ENCODE measurements around the gene TUBE1. TPM values are rescaled to one million over a fixed set of nuclear protein-coding genes. Genes with fewer than 3 reads are reported as not detected.

TUBE1 gene
- polyA plus RNA-seq, 1 of the 3 experiments (the other 2 are of a cell fraction), result 11.9 TPM

DNA sequence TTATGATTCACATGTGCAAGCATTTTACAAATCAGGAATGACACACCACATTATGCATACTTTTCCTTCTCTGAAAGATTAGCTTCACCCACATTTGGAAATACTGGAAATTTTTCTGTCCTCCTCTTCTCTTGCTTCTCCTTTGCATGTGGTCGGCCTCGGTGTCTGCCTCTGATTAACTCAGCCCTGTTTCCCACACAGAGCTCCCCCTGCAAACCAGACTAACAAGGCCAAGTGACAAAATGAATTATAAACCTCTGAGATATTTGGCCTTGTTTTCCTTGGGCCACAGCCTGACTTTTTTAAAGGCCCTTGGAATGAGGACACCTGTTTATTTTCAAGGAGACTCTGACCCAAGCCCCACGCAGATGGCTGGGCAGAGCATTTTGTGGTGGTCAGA, 42.4 kb downstream of the TUBE1 start:
- POLR2A ChIA-PET, result no interaction called here
- H3K4me3 ChIP-seq (ENCODE audit: low read depth in 2 of 2, low read length in 1 of 2), result no peak overlapping the region
- CTCF ChIA-PET, result interaction anchor here (0.8 to 6.1 kb wide), 14 partner anchors 10 to 786 kb away, joined by 3 to 65 read pairs (median 6); partner anchors contain the start of gene CCN6
- no peak overlapping the region for H2AFZ ChIP-seq (ENCODE audit: low read depth)
- H3F3A ChIP-seq (replicated peaks; ENCODE audit: insufficient read depth), result peaks cover 23% of the 10 kb centered on the region
- TF ChIP-seq FOSL2 (IDR thresholded peaks at IDR 0.05; ENCODE audit: borderline replicate concordance, low read depth), result 0 out of 2 replicates have a peak, but pooled peaks have one; percentile 2
- peak; percentile 87 for TF ChIP-seq TCF12 (IDR thresholded peaks at IDR 0.05)
- TF ChIP-seq SIN3A (IDR thresholded peaks at IDR 0.05; ENCODE audit: borderline replicate concordance, low read depth, low read length), result no peak
- TF ChIP-seq, protein P1, sequence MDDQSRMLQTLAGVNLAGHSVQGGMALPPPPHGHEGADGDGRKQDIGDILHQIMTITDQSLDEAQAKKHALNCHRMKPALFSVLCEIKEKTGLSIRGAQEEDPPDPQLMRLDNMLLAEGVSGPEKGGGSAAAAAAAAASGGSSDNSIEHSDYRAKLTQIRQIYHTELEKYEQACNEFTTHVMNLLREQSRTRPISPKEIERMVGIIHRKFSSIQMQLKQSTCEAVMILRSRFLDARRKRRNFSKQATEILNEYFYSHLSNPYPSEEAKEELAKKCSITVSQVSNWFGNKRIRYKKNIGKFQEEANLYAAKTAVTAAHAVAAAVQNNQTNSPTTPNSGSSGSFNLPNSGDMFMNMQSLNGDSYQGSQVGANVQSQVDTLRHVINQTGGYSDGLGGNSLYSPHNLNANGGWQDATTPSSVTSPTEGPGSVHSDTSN (IDR thresholded peaks at IDR 0.05), result peak; percentile 65
- peak in 1 of 2 experiments; percentile 39; a peak in 1 of 4 replicates for TF ChIP-seq EP300 (IDR thresholded peaks at IDR 0.05; ENCODE audit: borderline replicate concordance in 1 of 2, low read depth in 1 of 2, low read length in 1 of 2)
- no peak for TF ChIP-seq SMC3 (IDR thresholded peaks at IDR 0.05; ENCODE audit: low read depth, low read length)
- 0 out of 2 replicates have a peak, but pooled peaks have one; percentile 15 for TF ChIP-seq JUND (IDR thresholded peaks at IDR 0.05)
- peak; percentile 63; the same call in 1 of the 2 replicates for TF ChIP-seq NFIC (IDR thresholded peaks at IDR 0.05; ENCODE audit: borderline replicate concordance)
- TF ChIP-seq TEAD4 (IDR thresholded peaks at IDR 0.05; ENCODE audit: borderline replicate concordance, insufficient read depth), result peak; percentile 48; the same call in 1 of the 2 replicates
- TF ChIP-seq, protein P2, sequence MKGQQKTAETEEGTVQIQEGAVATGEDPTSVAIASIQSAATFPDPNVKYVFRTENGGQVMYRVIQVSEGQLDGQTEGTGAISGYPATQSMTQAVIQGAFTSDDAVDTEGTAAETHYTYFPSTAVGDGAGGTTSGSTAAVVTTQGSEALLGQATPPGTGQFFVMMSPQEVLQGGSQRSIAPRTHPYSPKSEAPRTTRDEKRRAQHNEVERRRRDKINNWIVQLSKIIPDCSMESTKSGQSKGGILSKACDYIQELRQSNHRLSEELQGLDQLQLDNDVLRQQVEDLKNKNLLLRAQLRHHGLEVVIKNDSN (IDR thresholded peaks at IDR 0.05; ENCODE audit: borderline replicate concordance, low read depth), result no peak
- H3K79me2 ChIP-seq (ENCODE audit: insufficient read depth), result no peaks in the 10 kb centered on the region
- H3K9me2 ChIP-seq, result no peaks in the 10 kb centered on the region
- H3K9ac ChIP-seq, result no peak overlapping the region
- DNase-seq, result no peak
- WGBS (ENCODE audit: low lambda C conversion rate), result 19% methylated on average over 3 of the region's 3 CpGs
- H3K36me3 ChIP-seq (replicated peaks in 1 of 2; ENCODE audit: control insufficient read depth in 1 of 2, insufficient read depth in 2 of 2, low read length in 1 of 2), result no peaks in the 10 kb centered on the region
- H3K4me2 ChIP-seq, result peak overlapping the region; percentile 13; the same call in 1 of the 2 replicates
- no peaks in the 10 kb centered on the region for H3K27me3 ChIP-seq (ENCODE audit: insufficient read depth)
- no peaks in the 10 kb centered on the region for H4K20me1 ChIP-seq (ENCODE audit: insufficient read depth)
- peaks cover 6% of the 10 kb centered on the region in 2 experiments for H3K4me1 ChIP-seq (ENCODE audit: control insufficient read depth in 1 of 2, insufficient read depth in 2 of 2, low read depth in 1 of 2, low read length in 1 of 2)
- no peaks in the 10 kb centered on the region for H3K9me3 ChIP-seq
- H3K27ac ChIP-seq (ENCODE audit: low read depth in 2 of 2, low read length in 1 of 2), result peak overlapping the region; percentile 31 to 96; a peak in 3 of 4 replicates

DNA sequence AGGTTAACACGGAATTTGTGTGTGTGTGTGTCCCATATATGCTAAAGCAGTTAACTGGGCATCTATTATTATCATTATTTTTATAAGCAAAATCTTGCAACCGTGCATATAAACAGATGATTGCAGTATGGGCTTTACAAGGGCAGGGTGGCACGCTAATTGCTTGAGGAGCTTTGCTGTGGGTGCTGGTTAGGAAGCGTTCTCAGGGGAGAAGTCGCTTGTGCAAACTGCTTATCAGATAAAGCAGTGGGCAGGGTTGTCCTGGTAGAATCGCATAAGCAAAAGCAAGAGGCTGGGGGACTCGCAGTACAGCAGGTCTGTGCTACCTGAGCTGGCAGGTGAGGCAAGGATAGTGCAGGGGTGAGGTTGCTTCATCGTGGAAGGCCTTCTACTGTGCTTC, 43.1 kb downstream of the TUBE1 start:
- peak overlapping the region; percentile 18 to 96; a peak in 3 of 4 replicates for H3K27ac ChIP-seq (ENCODE audit: low read depth in 2 of 2, low read length in 1 of 2)
- peaks cover 23% of the 10 kb centered on the region for H3F3A ChIP-seq (replicated peaks; ENCODE audit: insufficient read depth)
- WGBS (ENCODE audit: low lambda C conversion rate), result 75% methylated on average over 8 of the region's 8 CpGs
- no peaks in the 10 kb centered on the region for H3K79me2 ChIP-seq (ENCODE audit: insufficient read depth)
- CTCF ChIA-PET, result interaction anchor here (0.6 to 6.1 kb wide), 16 partner anchors 8 to 785 kb away, joined by 3 to 65 read pairs (median 6); partner anchors contain the start of gene CCN6
- H3K9ac ChIP-seq, result no peak overlapping the region
- 0 out of 2 replicates have a peak overlapping the region, but pooled peaks have one; percentile 69 for H3K4me2 ChIP-seq
- H3K9me2 ChIP-seq, result no peaks in the 10 kb centered on the region
- no peak for DNase-seq
- H3K36me3 ChIP-seq (replicated peaks in 1 of 2; ENCODE audit: control insufficient read depth in 1 of 2, insufficient read depth in 2 of 2, low read length in 1 of 2), result no peaks in the 10 kb centered on the region
- H2AFZ ChIP-seq (ENCODE audit: low read depth), result no peak overlapping the region
- H3K9me3 ChIP-seq, result no peaks in the 10 kb centered on the region
- no peaks in the 10 kb centered on the region for H4K20me1 ChIP-seq (ENCODE audit: insufficient read depth)
- POLR2A ChIA-PET, result no interaction called here
- no peaks in the 10 kb centered on the region for H3K27me3 ChIP-seq (ENCODE audit: insufficient read depth)
- H3K4me1 ChIP-seq (ENCODE audit: control insufficient read depth in 1 of 2, insufficient read depth in 2 of 2, low read depth in 1 of 2, low read length in 1 of 2), result peaks cover 6 to 11% of the 10 kb centered on the region in 2 experiments
- no peak overlapping the region for H3K4me3 ChIP-seq (ENCODE audit: low read depth in 2 of 2, low read length in 1 of 2)
- TF ChIP-seq TAF1 (IDR thresholded peaks at IDR 0.05; ENCODE audit: borderline replicate concordance, low read depth, low read length) (no peak), MEF2A (IDR thresholded peaks at IDR 0.05; ENCODE audit: borderline replicate concordance, low read depth) (no peak), SIN3A (IDR thresholded peaks at IDR 0.05; ENCODE audit: borderline replicate concordance, low read depth, low read length) (no peak), FOXJ3 (CRISPR knock-in tag; IDR thresholded peaks at IDR 0.05) (no peak), GATA2 (CRISPR knock-in tag; IDR thresholded peaks at IDR 0.05) (no peak), RCOR1 (IDR thresholded peaks at IDR 0.05; ENCODE audit: low read length) (no peak), RAD21 (IDR thresholded peaks at IDR 0.05; ENCODE audit: low read length) (no peak), EZH2phosphoT487 (IDR thresholded peaks at IDR 0.05; ENCODE audit: borderline replicate concordance, low read depth) (no peak), FOXM1 (IDR thresholded peaks at IDR 0.05; ENCODE audit: low read depth) (no peak), FOSL2 (IDR thresholded peaks at IDR 0.05; ENCODE audit: borderline replicate concordance, low read depth) (no peak)
- TF ChIP-seq, protein P3, sequence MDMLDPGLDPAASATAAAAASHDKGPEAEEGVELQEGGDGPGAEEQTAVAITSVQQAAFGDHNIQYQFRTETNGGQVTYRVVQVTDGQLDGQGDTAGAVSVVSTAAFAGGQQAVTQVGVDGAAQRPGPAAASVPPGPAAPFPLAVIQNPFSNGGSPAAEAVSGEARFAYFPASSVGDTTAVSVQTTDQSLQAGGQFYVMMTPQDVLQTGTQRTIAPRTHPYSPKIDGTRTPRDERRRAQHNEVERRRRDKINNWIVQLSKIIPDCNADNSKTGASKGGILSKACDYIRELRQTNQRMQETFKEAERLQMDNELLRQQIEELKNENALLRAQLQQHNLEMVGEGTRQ (IDR thresholded peaks at IDR 0.05; ENCODE audit: borderline replicate concordance, low read depth, low read length), result no peak
- TF ChIP-seq, protein P4, sequence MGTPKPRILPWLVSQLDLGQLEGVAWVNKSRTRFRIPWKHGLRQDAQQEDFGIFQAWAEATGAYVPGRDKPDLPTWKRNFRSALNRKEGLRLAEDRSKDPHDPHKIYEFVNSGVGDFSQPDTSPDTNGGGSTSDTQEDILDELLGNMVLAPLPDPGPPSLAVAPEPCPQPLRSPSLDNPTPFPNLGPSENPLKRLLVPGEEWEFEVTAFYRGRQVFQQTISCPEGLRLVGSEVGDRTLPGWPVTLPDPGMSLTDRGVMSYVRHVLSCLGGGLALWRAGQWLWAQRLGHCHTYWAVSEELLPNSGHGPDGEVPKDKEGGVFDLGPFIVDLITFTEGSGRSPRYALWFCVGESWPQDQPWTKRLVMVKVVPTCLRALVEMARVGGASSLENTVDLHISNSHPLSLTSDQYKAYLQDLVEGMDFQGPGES (IDR thresholded peaks at IDR 0.05; ENCODE audit: low read depth, low read length), result no peak
- TF ChIP-seq, protein P5, sequence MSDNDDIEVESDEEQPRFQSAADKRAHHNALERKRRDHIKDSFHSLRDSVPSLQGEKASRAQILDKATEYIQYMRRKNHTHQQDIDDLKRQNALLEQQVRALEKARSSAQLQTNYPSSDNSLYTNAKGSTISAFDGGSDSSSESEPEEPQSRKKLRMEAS (IDR thresholded peaks at IDR 0.05; ENCODE audit: low read depth), result no peak
- TF ChIP-seq, protein P6, sequence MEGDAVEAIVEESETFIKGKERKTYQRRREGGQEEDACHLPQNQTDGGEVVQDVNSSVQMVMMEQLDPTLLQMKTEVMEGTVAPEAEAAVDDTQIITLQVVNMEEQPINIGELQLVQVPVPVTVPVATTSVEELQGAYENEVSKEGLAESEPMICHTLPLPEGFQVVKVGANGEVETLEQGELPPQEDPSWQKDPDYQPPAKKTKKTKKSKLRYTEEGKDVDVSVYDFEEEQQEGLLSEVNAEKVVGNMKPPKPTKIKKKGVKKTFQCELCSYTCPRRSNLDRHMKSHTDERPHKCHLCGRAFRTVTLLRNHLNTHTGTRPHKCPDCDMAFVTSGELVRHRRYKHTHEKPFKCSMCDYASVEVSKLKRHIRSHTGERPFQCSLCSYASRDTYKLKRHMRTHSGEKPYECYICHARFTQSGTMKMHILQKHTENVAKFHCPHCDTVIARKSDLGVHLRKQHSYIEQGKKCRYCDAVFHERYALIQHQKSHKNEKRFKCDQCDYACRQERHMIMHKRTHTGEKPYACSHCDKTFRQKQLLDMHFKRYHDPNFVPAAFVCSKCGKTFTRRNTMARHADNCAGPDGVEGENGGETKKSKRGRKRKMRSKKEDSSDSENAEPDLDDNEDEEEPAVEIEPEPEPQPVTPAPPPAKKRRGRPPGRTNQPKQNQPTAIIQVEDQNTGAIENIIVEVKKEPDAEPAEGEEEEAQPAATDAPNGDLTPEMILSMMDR (IDR thresholded peaks at IDR 0.05), result no peak

All from SK-N-SH (cell line).